ENCODE data around the gene OTUD7B.
"Not testable (repeated sequence)": the region's sequence is repeated elsewhere in the genome, so short reads cannot be mapped to it uniquely, and the experiment has no call there.

Gene OTUD7B

DNA sequence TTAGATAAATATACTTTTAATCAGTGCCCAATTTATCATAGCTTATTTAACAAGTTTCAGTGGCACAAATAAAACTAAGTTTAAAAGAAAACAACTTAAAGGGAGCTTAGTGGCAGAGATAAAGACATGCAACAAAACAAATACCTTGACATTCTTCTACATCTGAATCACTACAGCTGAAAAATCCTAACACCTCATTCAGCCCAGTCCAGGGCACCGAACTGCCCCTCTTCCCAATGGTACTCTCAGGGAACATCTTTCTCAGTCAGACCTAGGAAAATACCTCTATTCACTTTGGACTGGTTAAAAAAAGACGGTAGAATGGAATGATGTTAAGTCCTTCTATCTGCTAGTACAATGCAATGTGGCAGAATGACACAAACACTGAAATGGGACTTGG, 8.3 kb downstream of the OTUD7B start:
- DNase-seq (ENCODE audit: low spot score), result no peak

DNA sequence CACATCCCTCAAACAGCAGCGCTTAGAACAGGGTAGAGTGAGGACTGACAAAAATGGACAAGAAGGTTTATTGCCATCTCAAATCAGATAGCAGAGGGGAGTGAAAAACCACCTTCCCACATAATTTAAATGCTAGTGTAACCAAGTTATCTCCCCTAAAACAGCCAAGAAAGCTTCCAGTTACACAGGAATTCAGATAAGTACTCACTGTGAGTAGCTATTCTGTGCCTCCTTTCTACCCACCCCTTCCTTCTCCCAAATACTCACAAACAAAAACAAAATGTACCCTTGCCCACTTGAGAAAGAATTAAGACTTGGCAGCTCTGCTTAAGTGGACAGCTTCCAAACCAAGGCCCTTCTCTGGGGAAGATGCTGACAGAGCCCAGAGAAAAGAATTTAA, 9.1 kb downstream of the OTUD7B start:
- no peak for DNase-seq (ENCODE audit: low spot score)

GRCh38 chr1:149997585-149998262, 12.8 kb downstream of the OTUD7B start:
- DNase-seq (ENCODE audit: low spot score), result no peak

- DNase-seq (ENCODE audit: low spot score), result no peak
Measured at GRCh38 chr1:149995927-149996326, 14.6 kb downstream of the OTUD7B start.

DNA sequence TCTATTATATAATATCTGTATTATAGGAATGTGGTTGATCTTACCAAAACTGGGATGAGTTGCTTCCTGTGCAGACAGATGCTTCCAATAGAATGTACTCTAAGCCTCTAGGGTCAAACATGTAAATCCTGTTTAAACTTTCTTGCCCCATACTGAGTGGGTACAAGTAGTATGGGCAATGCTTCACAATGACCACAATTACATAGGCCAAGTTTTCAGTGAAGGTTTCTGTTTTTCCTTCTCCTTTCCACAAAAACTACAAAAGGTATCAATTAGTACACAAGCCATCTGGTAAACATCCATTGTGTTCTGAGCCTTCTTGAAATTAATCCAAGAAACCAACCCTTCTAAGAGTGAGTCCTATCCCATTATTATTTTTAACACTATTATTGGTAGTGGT, 16.8 kb downstream of the OTUD7B start:
- no peak for DNase-seq (ENCODE audit: low spot score)

DNA sequence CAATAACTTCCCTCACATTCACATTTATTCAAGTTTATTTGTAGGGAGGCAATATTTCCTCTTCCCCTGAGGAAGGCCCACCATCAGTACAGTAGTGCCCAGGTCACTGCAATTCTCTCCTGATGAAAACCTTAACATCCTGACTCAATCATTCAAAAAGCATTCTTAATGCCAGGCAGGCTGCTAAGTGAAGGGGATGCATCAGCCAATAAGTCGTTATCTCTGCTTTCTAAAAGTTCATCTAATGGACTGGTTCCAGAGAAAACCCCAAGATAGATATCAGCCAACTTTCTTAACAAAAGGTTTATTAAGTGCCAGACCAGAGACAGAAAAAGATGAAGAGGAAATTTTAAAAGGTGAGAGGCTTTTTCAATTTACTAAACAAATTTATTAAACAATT, 17.3 kb downstream of the OTUD7B start:
- no peak for DNase-seq (ENCODE audit: low spot score)

- no peak for DNase-seq (ENCODE audit: low spot score)
Measured at GRCh38 chr1:149987297-149987595, 23.3 kb downstream of the OTUD7B start.

- DNase-seq (ENCODE audit: low spot score), result no peak
Measured at GRCh38 chr1:149986486-149987296, 23.8 kb downstream of the OTUD7B start.

- DNase-seq (ENCODE audit: low spot score), result peak; percentile 23
Measured at GRCh38 chr1:149979972-149980540, 30.5 kb downstream of the OTUD7B start.

DNA sequence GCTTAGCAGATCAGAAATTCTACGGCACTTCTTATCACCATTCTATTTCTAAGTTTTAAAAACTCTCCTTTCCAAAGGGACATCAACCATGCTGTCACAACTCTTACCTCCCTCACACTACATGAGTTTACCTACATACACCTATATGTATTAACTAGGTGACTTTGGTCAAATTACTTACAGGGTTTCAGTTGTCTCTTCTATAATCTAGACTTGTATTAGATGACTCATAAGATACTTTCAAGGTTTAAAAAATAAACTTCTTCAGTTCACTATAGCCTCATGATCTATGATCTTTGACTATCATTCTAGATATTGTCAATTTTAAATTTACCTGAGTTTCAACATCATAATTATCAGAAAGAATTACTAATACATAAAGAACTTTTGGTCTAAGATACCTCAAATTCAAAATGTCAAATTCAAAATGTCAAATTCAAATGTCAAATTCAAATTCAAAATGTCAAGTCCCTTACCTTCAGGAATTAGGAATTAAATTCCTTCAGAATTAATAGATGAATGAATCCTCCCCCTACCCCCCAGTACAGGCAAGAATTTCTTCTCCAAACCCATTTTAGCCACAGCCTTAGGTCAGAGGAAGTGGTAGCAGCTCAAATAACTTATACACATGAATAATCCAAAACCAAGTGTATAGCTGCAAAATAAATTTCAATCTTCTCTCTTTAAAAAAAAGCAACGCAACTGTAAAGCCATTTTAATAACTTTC, 31.1 kb downstream of the OTUD7B start:
- DNase-seq (ENCODE audit: low spot score), result no peak

DNA sequence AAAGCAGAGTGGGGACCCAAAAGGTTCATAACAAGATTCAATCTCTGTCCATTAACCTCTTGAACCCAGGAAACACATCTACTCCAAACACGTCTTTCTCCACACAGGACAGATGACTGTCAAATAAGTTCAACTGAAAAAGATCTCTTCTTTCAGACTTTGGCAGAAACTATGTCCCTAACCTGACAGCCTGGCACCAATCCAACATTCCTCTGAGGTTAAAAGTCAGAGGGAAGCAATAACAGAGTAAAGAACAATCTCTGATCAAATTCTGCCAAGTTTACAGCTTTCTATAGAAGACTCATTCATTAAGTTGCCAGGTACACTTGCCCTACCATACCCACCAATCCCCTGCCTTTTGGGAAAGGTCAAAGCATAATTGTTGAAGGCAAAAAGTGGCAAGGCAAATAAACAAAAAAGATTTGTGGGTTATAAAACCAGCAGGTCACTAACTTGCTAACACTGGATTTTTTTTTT, 31.9 kb downstream of the OTUD7B start:
- peak; percentile 16 for DNase-seq (ENCODE audit: low spot score)

- no peak for DNase-seq (ENCODE audit: low spot score)
Measured at GRCh38 chr1:149977345-149977744, 33.2 kb downstream of the OTUD7B start.

DNA sequence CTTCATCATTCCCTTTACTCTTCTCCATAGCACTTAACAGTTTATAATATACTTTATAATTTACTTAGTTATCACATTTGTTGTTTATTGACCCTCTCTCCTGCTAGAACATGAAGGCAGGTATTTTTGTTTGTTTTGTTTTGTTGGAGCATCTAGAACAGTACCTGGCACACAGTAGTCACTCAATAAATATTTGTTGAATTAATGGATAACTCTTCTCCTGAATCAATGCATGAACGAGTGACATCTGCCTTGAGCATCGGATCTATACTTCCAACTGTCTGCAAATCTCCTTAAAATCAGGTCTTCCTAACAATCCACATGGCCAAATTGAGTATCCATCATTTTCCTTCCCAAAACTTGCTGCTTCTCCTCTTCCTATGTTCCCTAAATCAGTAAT, 38.0 kb downstream of the OTUD7B start:
- DNase-seq (ENCODE audit: low spot score), result no peak

GRCh38 chr1:149967646-149968045, 42.9 kb downstream of the OTUD7B start:
- DNase-seq (ENCODE audit: low spot score), result no peak

DNA sequence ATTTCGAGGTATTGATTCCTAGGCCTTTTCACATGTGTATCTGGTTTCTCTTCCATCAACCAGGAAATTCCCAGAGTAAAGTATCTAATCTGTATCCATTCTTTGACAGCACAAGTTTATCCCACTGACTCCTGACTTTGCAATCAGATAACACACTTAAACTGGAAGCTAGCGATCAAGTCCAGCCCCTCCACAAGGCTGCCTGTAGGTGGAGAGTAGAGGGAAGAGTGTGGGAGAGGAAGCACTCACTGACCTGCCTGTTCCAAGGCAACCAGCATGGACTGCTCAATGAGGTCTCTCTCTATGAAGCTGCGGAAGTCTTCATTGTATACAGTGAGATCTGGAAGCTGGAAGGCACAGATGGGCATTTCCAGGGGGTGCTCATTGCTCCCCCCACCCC, 43.5 kb downstream of the OTUD7B start:
- DNase-seq (ENCODE audit: low spot score), result no peak

GRCh38 chr1:149966405-149966804, 44.1 kb downstream of the OTUD7B start:
- no peak for DNase-seq (ENCODE audit: low spot score)

- DNase-seq (ENCODE audit: low spot score), result no peak
Measured at GRCh38 chr1:149965440-149965839, 45.1 kb downstream of the OTUD7B start.

DNA sequence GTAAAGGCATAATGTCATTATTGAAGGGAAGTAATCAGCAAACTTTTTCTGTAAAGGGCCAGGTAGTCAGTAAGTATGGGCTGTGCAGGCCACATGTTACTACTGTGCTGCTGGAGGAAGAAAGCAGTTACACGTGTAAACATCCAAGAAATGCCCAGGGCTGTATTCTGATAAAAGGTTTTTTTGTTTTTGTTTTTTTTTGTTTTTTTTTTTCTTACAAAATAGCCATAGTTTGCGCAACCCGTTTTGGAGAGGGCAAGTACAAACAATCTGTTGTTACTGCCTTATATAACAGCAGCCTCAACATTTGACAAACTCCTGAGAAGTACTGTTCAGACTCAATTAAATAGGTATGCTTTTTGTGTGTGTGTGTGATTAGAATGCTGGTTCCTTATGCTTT, 47.2 kb downstream of the OTUD7B start:
- DNase-seq (ENCODE audit: low spot score), result no peak

- no peak for DNase-seq (ENCODE audit: low spot score)
Measured at GRCh38 chr1:149962736-149963135, 47.8 kb downstream of the OTUD7B start.

- peak; percentile 71 for DNase-seq (ENCODE audit: low spot score)
Measured at GRCh38 chr1:149962039-149962647, 48.4 kb downstream of the OTUD7B start.

DNA sequence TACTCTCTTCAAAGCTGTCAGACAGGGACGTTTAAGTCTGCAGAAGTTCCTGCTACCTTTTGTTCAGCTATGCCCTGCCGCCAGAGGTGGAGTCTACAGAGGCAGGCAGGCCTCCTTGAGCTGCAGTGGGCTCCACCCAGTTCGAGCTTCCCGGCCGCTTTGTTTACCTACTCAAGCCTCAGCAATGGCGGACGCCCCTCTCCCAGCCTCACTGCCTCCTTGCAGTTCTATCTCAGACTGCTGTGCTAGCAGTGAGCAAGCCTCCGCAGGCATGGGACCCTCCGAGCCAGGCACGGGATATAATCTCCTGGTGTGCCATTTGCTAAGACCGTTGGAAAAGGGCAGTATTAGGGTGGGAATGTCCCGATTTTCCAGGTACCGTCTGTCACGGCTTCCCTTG, 53.0 kb downstream of the OTUD7B start:
- DNase-seq (ENCODE audit: low spot score), result not testable (repeated sequence)

DNA sequence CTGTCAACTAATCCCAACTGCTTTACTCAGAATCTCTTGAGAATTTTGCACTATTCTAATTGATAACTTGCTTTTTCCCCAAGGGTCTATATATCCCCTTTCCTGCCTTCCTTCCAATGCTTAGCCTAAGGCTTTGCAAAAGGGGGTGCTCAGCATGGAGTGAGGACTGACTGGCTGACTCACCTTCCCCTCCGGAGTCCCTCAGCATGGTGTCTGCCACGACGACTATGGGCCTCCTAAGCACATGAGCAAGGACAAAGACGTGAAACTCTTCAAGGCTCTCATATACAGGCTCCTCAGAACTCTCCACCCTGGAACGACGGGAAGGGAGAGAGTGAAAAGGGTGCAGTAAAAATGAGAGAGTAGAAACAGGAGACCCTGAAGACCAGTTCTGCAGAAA, 60.6 kb downstream of the OTUD7B start:
- DNase-seq (ENCODE audit: low spot score), result no peak

All from SW480 (cell line).